Spinal cord (tissue), 10 donors: ENCODE data around the gene CLIP3. TPM values are rescaled to one million over a fixed set of nuclear protein-coding genes. Genes with fewer than 3 reads are reported as not detected.

Experiments
- DNase-seq, 6 donors: peaks; one replicate each; pipeline versions ENCODE4 v3.0.0 to v3.0.0-alpha.2; 2013 to 2015; ENCODE audit warnings: low spot score in 6 of 6, low read depth in 4 of 6
- H3K27ac ChIP-seq: one replicate; pipeline ENCODE4 v1.5.1; 2013; ENCODE audit warnings: low read depth, low read length, control low read depth
- H3K27me3 ChIP-seq: one replicate; pipeline ENCODE4 v1.6.1; 2013; ENCODE audit warnings: low read length; ENCODE audit not compliant: control insufficient read depth, insufficient read depth
- H3K36me3 ChIP-seq: one replicate; pipeline ENCODE4 v1.6.1; 2013; ENCODE audit warnings: low read length; ENCODE audit not compliant: control insufficient read depth, insufficient read depth
- H3K4me1 ChIP-seq: one replicate; pipeline ENCODE4 v1.6.1; 2013; ENCODE audit warnings: low read length; ENCODE audit not compliant: control insufficient read depth, insufficient read depth
- H3K4me3 ChIP-seq: one replicate; pipeline ENCODE4 v1.5.1; 2013; ENCODE audit warnings: low read depth, low read length, control low read depth
- H3K9me3 ChIP-seq: one replicate; pipeline ENCODE4 v1.6.1; 2013; ENCODE audit warnings: low read length; ENCODE audit not compliant: control insufficient read depth, insufficient read depth
- WGBS: methylation state at CpG from one replicate; pipeline ENCODE4 v1.1.5; 2013; ENCODE audit warnings: missing lambda C conversion rate; ENCODE audit not compliant: insufficient coverage; 5-methylcytosine and 5-hydroxymethylcytosine counted together
- polyA plus RNA-seq, 2 donors: library from polyadenylated mRNA; unstranded; fragments of 120-200 nt; gene quantifications; one replicate each; pipeline ENCODE4 v1.2.1, GENCODE V29; 2013; ENCODE audit not compliant: insufficient read length in 2 of 2
- total RNA-seq, 2 donors: library from RNA; depleted of rRNA in 1 of 2; stranded (reverse); fragments of 120-200 nt in 1 of 2; fragments of >200 nt in 1 of 2; gene quantifications; one replicate each; pipeline versions ENCODE4 v1.2.3 to v1.2.4, GENCODE V29; 2013 to 2014
- donor health status: healthy.

Gene CLIP3
- total and polyA plus RNA-seq, 4 donors: 25.2 to 331 (median 174) TPM

GRCh38 chr19:36028313-36029041 lies 4.2 kb downstream of the CLIP3 start:
- peaks cover 55% of the 10 kb centered on the region for H3K36me3 ChIP-seq
- no peak overlapping the region for H3K4me3 ChIP-seq
- 76% methylated on average over 8 of the region's 10 CpGs for WGBS

GRCh38 chr19:36027696-36028095 lies 5.0 kb downstream of the CLIP3 start:
- Histone ChIP-seq H3K4me1 (peaks cover 9% of the 10 kb centered on the region), H3K9me3 (no peaks in the 10 kb centered on the region), H3K27me3 (no peaks in the 10 kb centered on the region), H3K27ac (no peak overlapping the region), H3K4me3 (no peak overlapping the region), H3K36me3 (peaks cover 63% of the 10 kb centered on the region)
- no peak for DNase-seq
- WGBS: 96% methylated on average over 5 of the region's 6 CpGs

More at GRCh38 chr19:36028313-36029041, 4.2 kb downstream of the CLIP3 start:
- no peak overlapping the region for H3K27ac ChIP-seq
- H3K27me3 ChIP-seq: no peaks in the 10 kb centered on the region
- no peak for DNase-seq
- peaks cover 17% of the 10 kb centered on the region for H3K4me1 ChIP-seq
- no peaks in the 10 kb centered on the region for H3K9me3 ChIP-seq

- 94% methylated on average over 39 of the region's 49 CpGs for WGBS
- H3K36me3 ChIP-seq: peaks cover 77% of the 10 kb centered on the region
- H3K9me3 ChIP-seq: no peaks in the 10 kb centered on the region
Measured at GRCh38 chr19:36026091-36026876, 6.4 kb downstream of the CLIP3 start.

GRCh38 chr19:36025541-36025940 lies 7.1 kb downstream of the CLIP3 start:
- H3K4me3 ChIP-seq: no peak overlapping the region
- H3K9me3 ChIP-seq: no peaks in the 10 kb centered on the region
- no peaks in the 10 kb centered on the region for H3K27me3 ChIP-seq
- no peaks in the 10 kb centered on the region for H3K4me1 ChIP-seq
- DNase-seq: no peak
- no peak overlapping the region for H3K27ac ChIP-seq
- WGBS: no CpG with 5 or more reads among the region's 1 CpG
- H3K36me3 ChIP-seq: peaks cover 83% of the 10 kb centered on the region

More at GRCh38 chr19:36026091-36026876, 6.4 kb downstream of the CLIP3 start:
- H3K27me3 ChIP-seq: no peaks in the 10 kb centered on the region
- no peak overlapping the region for H3K4me3 ChIP-seq
- no peaks in the 10 kb centered on the region for H3K4me1 ChIP-seq
- no peak for DNase-seq
- H3K27ac ChIP-seq: no peak overlapping the region

- DNase-seq: no peak
- no peak overlapping the region for H3K27ac ChIP-seq
Measured at GRCh38 chr19:36023432-36023831, 9.2 kb downstream of the CLIP3 start.

GRCh38 chr19:36019061-36019670 lies 13.5 kb downstream of the CLIP3 start:
- H3K36me3 ChIP-seq: peaks cover 76% of the 10 kb centered on the region
- 94% methylated on average over 18 of the region's 22 CpGs for WGBS
- H3K27me3 ChIP-seq: no peaks in the 10 kb centered on the region
- no peaks in the 10 kb centered on the region for H3K9me3 ChIP-seq
- no peak overlapping the region for H3K27ac ChIP-seq
- H3K4me3 ChIP-seq: no peak overlapping the region
- H3K4me1 ChIP-seq: peaks cover 5% of the 10 kb centered on the region
- DNase-seq: no peak

More at GRCh38 chr19:36023432-36023831, 9.2 kb downstream of the CLIP3 start:
- Histone ChIP-seq H3K36me3 (peaks cover 91% of the 10 kb centered on the region), H3K4me3 (no peak overlapping the region), H3K27me3 (no peaks in the 10 kb centered on the region), H3K9me3 (no peaks in the 10 kb centered on the region), H3K4me1 (no peaks in the 10 kb centered on the region)
- WGBS: no CpG with 5 or more reads among the region's 5 CpGs

GRCh38 chr19:36014012-36014924 lies 18.4 kb downstream of the CLIP3 start, which contains the start of gene ALKBH6:
TSS of gene ALKBH6 (minus strand) at chr19:36014213. CDS start at chr19:36013397, 816 bp downstream.
- peaks cover 39% of the 10 kb centered on the region for H3K36me3 ChIP-seq
- WGBS: 3% methylated on average over 39 of the region's 42 CpGs
- H3K4me3 ChIP-seq: peak within 1 kb of the TSS; percentile 84
- peak within 1 kb of the TSS; percentile 7 for H3K27ac ChIP-seq
- peak; percentile 91 to 100 (median 98) for DNase-seq
- no peaks in the 10 kb centered on the region for H3K27me3 ChIP-seq
- no peaks in the 10 kb centered on the region for H3K9me3 ChIP-seq
- peaks cover 22% of the 10 kb centered on the region for H3K4me1 ChIP-seq

- H3K27me3 ChIP-seq: no peaks in the 10 kb centered on the region
- no peak for DNase-seq
- no peak overlapping the region for H3K27ac ChIP-seq
- peaks cover 31% of the 10 kb centered on the region for H3K36me3 ChIP-seq
- H3K4me1 ChIP-seq: peaks cover 29% of the 10 kb centered on the region
- no peaks in the 10 kb centered on the region for H3K9me3 ChIP-seq
- WGBS: 17% methylated on average over 13 of the region's 15 CpGs
- H3K4me3 ChIP-seq: peak overlapping the region; percentile 84
Measured at GRCh38 chr19:36013280-36014011, 19.2 kb downstream of the CLIP3 start.
